GDM1 (cell line): ENCODE data around the gene ZNF335.
A peak's percentile ranks its signal among the peaks of the same experiment; 100 is the strongest.
"Not testable (repeated sequence)": the region's sequence is repeated elsewhere in the genome, so short reads cannot be mapped to it uniquely, and the experiment has no call there.

Experiments
- DNase-seq: peaks from one replicate; lab custom pipeline; 2025; lab: John Stamatoyannopoulos, UW

The ZNF335 gene

GRCh38 chr20:45934046-45934585, 37.9 kb downstream of the ZNF335 start:
- peak; percentile 65 for DNase-seq

- DNase-seq = peak; percentile 42
These were observed 38.5 kb downstream of the ZNF335 start for GRCh38 chr20:45933266-45934045.

GRCh38 chr20:45931680-45932079, 40.3 kb downstream of the ZNF335 start:
- not testable (repeated sequence) for DNase-seq

- DNase-seq = no peak
These were observed 44.7 kb downstream of the ZNF335 start for GRCh38 chr20:45927071-45927878.

GRCh38 chr20:45926731-45927070, 45.3 kb downstream of the ZNF335 start:
- DNase-seq = no peak

GRCh38 chr20:45925821-45926506, 46.0 kb downstream of the ZNF335 start:
- no peak for DNase-seq

GRCh38 chr20:45924391-45925261, 47.4 kb downstream of the ZNF335 start:
- DNase-seq = no peak

- no peak for DNase-seq
These were observed 50.4 kb downstream of the ZNF335 start for GRCh38 chr20:45921337-45922189.

- no peak for DNase-seq
These were observed 51.3 kb downstream of the ZNF335 start for GRCh38 chr20:45920462-45921336.

- no peak for DNase-seq
These were observed 52.2 kb downstream of the ZNF335 start for GRCh38 chr20:45919542-45920399.

GRCh38 chr20:45918779-45919537, 53.0 kb downstream of the ZNF335 start:
- no peak for DNase-seq

GRCh38 chr20:45918182-45918737, 53.7 kb downstream of the ZNF335 start:
- DNase-seq = no peak

- no peak for DNase-seq
These were observed 54.2 kb downstream of the ZNF335 start for GRCh38 chr20:45917790-45918141.

GRCh38 chr20:45913116-45913515, 58.9 kb downstream of the ZNF335 start:
- no peak for DNase-seq

GRCh38 chr20:45912344-45912682, 59.7 kb downstream of the ZNF335 start:
- no peak for DNase-seq

- DNase-seq = peak; percentile 55
These were observed 60.3 kb downstream of the ZNF335 start, which contains the start of gene PLTP for GRCh38 chr20:45911486-45912343. TSS of gene PLTP (minus strand) at chr20:45912155. CDS start at chr20:45911452, 703 bp downstream.
